Activated naive CD4-positive, alpha-beta T cell (primary cell): ENCODE results near the gene SPIN1.
"Not testable (repeated sequence)": the region's sequence is repeated elsewhere in the genome, so short reads cannot be mapped to it uniquely, and the experiment has no call there.

Source experiments
- DNase-seq, 4 experiments: peaks; one replicate each; lab custom pipeline; 2025; lab: John Stamatoyannopoulos, UW

The SPIN1 gene

GRCh38 chr9:88388203-88388885 is at the start of gene SPIN1:
Gene SPIN1, plus strand, starts transcription at chr9:88388444. Its CDS starts 38,096 bp downstream, at chr9:88426540.
- peak; percentile 67 to 87 (median 72) for DNase-seq

GRCh38 chr9:88339317-88339716 is 48.9 kb upstream of the SPIN1 start:
- DNase-seq, result no peak

- no peak for DNase-seq
Observed at GRCh38 chr9:88342246-88342645, 46.0 kb upstream of the SPIN1 start.

- DNase-seq, result no peak
Observed at GRCh38 chr9:88344013-88344412, 44.2 kb upstream of the SPIN1 start.

- DNase-seq, result not testable (repeated sequence)
Observed at GRCh38 chr9:88350354-88350753, 37.9 kb upstream of the SPIN1 start.

GRCh38 chr9:88355166-88355565 is 33.1 kb upstream of the SPIN1 start:
- no peak for DNase-seq

GRCh38 chr9:88357250-88357649 is 31.0 kb upstream of the SPIN1 start:
- DNase-seq, result not testable (repeated sequence)

- no peak for DNase-seq
Observed at GRCh38 chr9:88358723-88359122, 29.5 kb upstream of the SPIN1 start.

GRCh38 chr9:88359974-88360373 is 28.3 kb upstream of the SPIN1 start:
- no peak for DNase-seq

GRCh38 chr9:88362681-88363080 is 25.6 kb upstream of the SPIN1 start:
- no peak for DNase-seq

GRCh38 chr9:88363661-88364060 is 24.6 kb upstream of the SPIN1 start:
- no peak for DNase-seq

- DNase-seq, result no peak
Observed at GRCh38 chr9:88364706-88365105, 23.5 kb upstream of the SPIN1 start.

- DNase-seq, result no peak
Observed at GRCh38 chr9:88370346-88370745, 17.9 kb upstream of the SPIN1 start.

GRCh38 chr9:88372103-88372654 is 16.1 kb upstream of the SPIN1 start:
- no peak for DNase-seq

- DNase-seq, result no peak
Observed at GRCh38 chr9:88373045-88373444, 15.2 kb upstream of the SPIN1 start.

- DNase-seq, result no peak
Observed at GRCh38 chr9:88378317-88378716, 9.9 kb upstream of the SPIN1 start.

GRCh38 chr9:88379352-88379751 is 8.9 kb upstream of the SPIN1 start:
- DNase-seq, result no peak

- no peak for DNase-seq
Observed at GRCh38 chr9:88380118-88380517, 8.1 kb upstream of the SPIN1 start.

GRCh38 chr9:88381322-88381721 is 6.9 kb upstream of the SPIN1 start:
- DNase-seq, result not testable (repeated sequence)

GRCh38 chr9:88383176-88383575 is 5.1 kb upstream of the SPIN1 start:
- no peak for DNase-seq

- DNase-seq, result not testable (repeated sequence)
Observed at GRCh38 chr9:88386137-88386536, 2.1 kb upstream of the SPIN1 start.

- no peak for DNase-seq
Observed at GRCh38 chr9:88387036-88387551, 1.1 kb upstream of the SPIN1 start.

- DNase-seq, result peak in 3 of 4 experiments; percentile 16 to 37 (median 20)
Observed at GRCh38 chr9:88387552-88388202, 567 bp upstream of the SPIN1 start.
